AG20443 (cell line): ENCODE data around the gene C1QL3.

Experiments
- DNase-seq: peaks from one replicate; pipeline ENCODE4 v3.0.0; 2012; ENCODE audit warnings: low spot score, mixed read lengths

C1QL3 gene

GRCh38 chr10:16521311-16522016 lies at the start of gene C1QL3:
C1QL3 (minus strand) TSS chr10:16521879; CDS start chr10:16521065, 814 bp downstream.
- peak; percentile 55 for DNase-seq

DNA sequence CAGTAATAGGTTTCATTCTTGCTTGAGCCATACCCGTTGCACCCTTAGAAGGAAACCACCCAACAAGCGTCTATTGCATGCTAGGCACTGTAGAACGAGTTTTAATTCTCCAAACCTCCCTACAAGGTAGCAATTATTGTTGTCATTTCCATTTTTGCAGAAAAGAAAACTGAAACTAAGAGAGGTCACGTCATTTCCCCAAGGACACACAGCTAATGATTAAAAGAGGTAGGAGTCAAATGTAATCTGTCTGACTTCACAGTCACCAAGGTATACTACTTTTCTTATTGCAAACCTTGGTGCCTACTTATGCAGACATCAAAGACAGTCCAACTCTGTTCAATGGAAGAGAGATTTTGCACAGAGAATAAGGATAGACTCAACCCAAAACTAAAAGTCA lies 49.1 kb upstream of the C1QL3 start:
- no peak for DNase-seq

GRCh38 chr10:16566202-16566805 lies 44.6 kb upstream of the C1QL3 start:
- DNase-seq: no peak

- DNase-seq: no peak
Observed at GRCh38 chr10:16565604-16566003, 43.9 kb upstream of the C1QL3 start.

DNA sequence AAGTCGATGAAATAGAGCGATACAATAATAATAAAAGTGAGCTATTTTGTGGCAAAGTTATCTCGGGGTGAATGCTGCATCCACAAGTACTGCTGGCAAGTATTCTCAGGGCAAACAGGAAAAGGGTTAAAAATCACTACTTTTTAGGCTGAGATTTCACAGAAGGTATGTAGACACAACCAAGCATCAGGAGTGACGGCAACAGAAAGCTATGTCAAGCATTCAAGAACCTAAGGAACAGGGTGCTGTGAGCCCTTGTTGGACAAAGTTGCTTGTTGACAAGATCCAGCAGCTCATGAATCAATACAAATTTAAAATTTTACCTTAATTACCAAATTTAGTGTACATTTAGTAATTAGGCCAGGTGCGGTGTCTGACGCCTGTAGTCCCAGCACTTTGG lies 41.2 kb upstream of the C1QL3 start:
- DNase-seq: no peak

DNA sequence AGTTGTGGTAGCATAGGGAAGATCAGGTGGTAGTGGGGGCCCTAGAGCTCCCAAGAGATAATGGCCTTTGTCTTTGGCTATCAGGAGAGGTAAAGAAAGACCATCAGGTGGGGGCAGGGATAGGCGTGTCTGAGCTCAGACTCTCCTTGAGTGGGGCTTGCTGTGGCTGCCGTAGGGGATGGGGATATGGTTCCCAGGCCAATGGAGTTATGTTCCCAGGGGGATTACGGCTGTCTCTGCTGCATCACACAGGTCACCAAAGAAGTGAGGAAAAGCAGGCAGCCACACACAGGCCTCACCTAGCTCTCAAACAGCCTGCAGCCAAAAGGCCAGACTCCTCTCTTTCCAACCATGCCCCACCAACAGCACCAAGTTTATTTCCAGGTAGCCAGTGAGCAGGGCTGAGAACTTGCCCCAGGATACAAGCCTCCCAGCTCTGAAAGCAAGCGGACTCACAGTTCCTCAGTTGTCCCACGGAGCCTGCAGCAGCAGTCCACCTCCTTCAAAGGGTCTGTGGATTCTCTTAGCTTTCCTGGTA lies 37.6 kb upstream of the C1QL3 start:
- no peak for DNase-seq

GRCh38 chr10:16547973-16548372 lies 26.3 kb upstream of the C1QL3 start:
- DNase-seq: no peak

DNA sequence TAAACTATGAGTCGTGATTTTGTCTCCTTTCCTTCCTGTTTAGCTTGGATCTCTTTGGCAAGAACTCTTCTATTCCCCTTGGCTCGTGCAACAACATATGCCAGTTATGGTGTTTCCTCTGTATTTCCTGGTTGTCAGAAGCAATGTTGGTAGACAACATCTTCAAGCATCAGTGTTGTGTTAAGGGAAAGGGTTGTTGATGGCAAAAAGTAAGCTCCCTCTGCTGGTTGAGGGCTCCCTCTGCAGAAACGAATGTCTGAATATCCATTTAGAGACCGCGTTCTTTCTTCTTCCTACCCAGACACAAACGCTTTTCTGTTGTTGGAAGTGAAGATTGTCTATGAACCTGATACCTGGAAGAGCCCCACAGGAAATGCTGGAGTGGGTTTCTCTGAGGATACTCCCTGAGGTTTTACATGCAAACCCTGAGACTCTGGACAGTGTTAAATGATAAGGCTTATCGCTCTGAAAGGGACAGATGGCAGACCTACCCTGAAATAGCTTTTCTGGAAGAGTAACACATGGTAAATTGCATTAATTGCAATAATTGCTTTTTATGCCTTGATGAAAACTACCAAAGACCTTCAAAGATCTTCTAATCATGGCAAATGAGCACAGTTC lies 23.5 kb upstream of the C1QL3 start:
- DNase-seq: peak; percentile 72

DNA sequence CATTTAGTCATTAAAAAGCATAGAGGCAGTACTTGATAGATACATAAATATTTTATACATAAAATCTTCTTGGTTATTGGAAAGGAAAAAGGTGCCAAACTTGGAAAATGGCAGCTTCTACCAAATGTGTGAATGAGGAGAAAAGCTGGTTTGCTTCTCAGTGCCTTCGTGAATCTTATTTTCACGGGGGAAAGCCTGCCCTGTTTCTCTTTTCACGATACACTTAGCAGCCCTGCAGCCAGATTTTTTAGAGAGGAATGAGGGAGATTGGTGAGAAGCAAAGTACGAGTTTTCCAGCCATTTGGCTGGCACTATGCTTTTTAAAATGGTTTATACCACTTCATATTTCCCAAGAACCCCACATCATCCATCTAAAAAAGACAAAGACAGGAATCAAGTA lies 22.9 kb upstream of the C1QL3 start:
- DNase-seq: no peak

- no peak for DNase-seq
Observed at GRCh38 chr10:16544099-16544498, 22.4 kb upstream of the C1QL3 start.

DNA sequence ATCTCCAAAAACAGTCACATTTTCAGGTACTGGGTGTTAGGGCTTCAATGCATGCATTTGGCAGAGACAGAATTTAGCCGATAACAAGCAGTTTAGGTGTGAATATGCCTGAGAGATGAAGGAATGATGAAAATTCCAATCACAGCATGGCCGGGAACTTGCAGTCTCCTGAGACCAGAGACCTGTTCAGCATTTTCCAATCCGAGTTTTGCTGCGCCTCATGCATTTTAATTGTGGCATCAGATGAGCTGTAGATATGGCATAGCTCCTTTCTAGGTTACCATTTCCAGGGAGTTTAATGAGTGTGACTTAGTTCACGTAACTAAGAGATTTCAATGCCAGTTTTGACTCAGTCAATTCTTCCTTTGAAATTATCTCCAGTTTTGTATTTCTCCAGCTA lies 14.5 kb upstream of the C1QL3 start:
- no peak for DNase-seq

- no peak for DNase-seq
Observed at GRCh38 chr10:16529853-16530252, 8.2 kb upstream of the C1QL3 start.

GRCh38 chr10:16527452-16527851 lies 5.8 kb upstream of the C1QL3 start:
- no peak for DNase-seq

GRCh38 chr10:16520900-16521299 lies 779 bp downstream of the C1QL3 start:
- DNase-seq: peak; percentile 67

DNA sequence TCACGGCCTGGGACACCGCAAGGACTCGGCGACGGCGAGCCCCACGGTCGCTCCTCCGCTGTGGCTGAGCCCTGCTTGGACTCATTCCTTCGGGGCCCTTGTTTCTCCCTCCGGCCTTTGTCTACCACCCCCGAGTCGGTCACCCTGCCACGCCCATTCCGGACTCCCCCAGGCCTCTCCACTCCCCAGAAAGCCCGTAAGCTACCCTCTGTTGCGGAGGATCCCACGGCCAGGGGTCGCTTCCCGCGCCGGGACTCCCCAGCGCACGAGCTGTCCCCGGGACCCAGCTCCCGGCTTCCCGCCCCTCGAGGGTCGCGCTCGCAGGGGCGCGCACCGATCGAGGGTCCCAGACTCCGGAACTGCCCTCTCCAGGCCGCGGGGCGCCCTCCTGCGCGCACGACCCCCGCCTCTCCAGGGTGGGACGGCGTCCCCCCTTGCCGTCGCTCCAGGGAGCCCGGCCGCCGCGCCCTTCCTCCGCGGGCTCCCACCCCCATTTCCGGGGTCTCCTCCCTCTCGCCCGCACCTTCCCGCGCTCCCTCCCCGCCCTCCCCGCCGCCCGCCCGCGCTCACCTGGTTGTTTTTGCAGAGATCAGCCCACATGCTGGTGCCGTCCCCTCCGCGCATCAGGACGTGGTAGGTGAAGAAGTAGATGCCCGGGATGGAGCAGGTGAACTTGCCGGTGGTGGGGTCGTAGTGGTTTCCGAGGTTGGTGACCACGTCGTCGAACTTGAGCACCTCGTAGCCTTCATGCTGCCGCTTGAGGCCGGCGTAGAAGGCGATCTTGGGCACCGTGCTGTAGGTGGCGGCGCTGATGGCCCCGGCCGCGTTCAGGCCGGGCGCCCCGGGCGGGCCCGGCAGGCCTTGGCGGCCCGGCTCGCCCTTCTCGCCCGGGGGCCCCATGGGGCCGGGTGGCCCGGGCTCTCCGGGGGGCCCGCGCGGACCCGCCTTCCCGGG lies 1.5 kb downstream of the C1QL3 start:
- DNase-seq: peak; percentile 20

DNA sequence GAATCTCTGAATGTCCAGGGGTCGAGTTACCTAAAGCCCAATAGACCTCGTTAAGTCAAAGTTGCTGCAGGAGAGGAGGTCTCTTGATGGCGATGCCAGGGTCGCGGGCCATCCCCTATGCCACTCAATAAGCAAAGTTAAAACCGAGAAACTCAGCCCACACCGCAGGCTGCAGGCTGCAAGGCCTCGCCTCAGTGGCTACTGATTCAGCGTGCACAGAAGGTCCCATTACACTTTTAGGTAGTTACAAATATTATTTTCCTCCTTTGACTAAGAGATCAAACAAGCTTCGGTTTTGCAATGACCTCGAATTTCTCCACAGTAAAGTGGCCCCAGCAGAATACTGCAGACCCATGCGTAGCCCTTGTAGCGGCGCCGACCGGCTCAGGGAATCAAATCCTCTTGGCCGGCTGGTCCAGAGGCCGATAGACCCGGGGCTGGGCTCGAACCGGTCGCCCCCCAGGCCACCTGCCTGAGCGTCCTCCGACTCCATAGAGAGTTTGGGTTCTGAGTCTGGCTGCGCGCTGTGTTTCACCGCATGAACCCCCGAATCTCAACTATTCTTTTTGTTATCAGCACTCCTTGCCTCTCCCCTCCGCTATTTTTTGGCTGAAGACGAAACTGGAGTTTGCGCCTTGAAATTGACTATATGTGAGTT lies 2.3 kb downstream of the C1QL3 start:
- no peak for DNase-seq

DNA sequence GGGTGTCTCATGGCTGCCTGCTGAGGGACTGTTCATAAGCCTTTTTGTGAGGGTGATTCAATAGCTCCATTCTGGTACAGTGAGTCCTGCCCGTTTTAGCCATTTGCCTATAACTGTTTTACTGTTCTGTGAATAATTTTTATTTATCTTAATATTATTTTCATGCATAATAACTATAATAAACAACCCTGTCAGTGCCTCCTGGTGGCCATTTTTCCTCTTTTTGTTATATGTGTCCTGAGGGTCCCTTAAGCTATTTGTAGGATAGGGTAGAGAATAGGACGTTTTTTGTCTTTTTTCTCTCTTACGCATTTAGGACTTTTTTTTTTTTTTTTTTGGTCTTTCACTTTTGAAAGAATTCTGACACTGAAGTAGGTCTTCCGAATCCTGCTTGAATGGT lies 2.9 kb downstream of the C1QL3 start:
- no peak for DNase-seq

DNA sequence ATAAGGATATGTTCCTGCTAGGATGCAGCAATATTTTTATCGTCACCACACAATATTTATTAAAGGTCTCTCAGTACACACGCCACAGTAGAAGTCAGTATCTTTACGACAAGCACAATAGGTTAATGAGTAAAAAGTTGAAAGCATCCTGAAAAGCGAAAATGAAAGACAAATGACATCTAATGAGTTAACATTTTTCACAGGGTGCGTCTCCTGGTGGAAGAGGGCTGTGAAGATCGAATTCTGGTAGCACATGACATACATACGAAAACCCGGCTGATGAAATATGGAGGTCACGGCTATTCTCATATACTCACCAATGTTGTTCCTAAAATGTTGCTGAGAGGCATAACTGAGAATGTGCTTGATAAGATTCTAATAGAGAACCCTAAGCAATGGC lies 10.8 kb downstream of the C1QL3 start:
- no peak for DNase-seq

DNA sequence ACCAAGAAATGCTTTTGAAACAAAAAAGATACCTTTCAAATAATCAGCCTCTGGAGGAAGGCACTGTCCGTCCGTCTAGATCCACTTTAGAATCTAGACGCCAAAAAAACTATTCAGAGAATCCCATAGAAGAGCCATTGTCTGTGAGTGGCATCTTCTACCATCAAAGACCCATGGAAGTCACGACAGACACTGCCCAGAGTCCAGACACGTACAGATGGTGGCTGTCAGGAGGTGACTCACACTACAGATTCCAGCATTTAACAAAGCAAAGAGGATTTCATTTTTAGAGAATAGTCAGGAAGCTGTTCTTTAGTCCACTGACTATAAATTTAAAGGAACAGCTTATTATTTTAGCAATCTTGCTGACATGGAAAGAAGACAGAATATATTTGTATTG lies 11.7 kb downstream of the C1QL3 start:
- DNase-seq: peak; percentile 35

DNA sequence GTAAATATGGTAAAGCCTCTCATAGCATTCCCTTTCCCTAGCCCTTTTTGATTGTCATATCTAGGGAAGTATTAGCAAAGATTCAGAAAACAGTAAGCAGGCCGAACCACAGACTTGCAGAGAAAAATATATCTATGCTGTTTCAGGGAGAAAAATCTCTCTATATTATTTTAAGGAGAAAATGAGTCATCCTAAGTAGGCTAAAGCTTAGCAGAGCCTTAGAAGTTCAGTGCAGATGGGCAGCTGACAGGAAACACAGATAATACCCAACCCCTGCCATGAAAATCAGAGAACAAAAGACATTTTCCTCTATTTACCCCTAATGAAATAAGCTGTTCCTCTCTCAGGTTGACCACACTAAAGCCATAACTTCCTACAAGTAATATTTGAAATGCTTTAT lies 16.5 kb downstream of the C1QL3 start:
- no peak for DNase-seq

DNA sequence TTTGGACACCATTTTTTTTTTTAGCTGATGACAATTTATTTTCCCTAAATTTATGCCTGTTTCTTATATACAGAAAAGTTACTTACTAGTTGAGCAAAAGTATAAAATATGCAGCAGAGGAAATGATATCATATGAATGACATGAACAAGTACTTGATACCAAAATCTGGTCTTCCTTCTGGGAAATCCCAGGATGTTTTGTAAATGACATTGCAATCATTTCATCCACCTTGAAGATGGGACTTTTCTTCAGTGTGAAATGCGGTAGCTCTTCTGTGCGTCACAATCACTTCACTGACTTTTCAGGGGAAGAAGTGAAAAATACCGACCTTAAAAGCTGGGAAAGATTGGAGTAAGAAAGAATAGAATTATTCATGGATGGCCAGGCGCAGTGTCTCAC lies 23.8 kb downstream of the C1QL3 start:
- DNase-seq: no peak
